Measurements from ENCODE around the gene PPM1L. TPM values are rescaled to one million over a fixed set of nuclear protein-coding genes. Genes with fewer than 3 reads are reported as not detected.
A peak's percentile ranks its signal among the peaks of the same experiment; 100 is the strongest.
"Not testable (repeated sequence)": the region's sequence is repeated elsewhere in the genome, so short reads cannot be mapped to it uniquely, and the experiment has no call there.

Gene PPM1L
- total and polyA plus RNA-seq, 9 donors = 5.3 to 13.9 (median 10.9) TPM

- DNase-seq = peak; percentile 88
- no peak overlapping the region for H3K4me3 ChIP-seq (ENCODE audit: low read length)
- H3K4me1 ChIP-seq (ENCODE audit: control insufficient read depth, insufficient read depth, low read length) = peaks cover 5% of the 10 kb centered on the region
- H3K27ac ChIP-seq (ENCODE audit: low read length) = peak overlapping the region; percentile 59
- no peaks in the 10 kb centered on the region for H3K27me3 ChIP-seq (ENCODE audit: control insufficient read depth, insufficient read depth, low read length)
- no peaks in the 10 kb centered on the region for H3K9me3 ChIP-seq (replicated peaks; ENCODE audit: control insufficient read depth, low read depth, low read length)
- peaks cover 2% of the 10 kb centered on the region for H3K36me3 ChIP-seq (ENCODE audit: control insufficient read depth, insufficient read depth, low read length)
- WGBS (ENCODE audit: insufficient coverage) = no CpG with 5 or more reads among the region's 2 CpGs
Measured at GRCh38 chr3:160968761-160969160, 212.7 kb downstream of the PPM1L start.

GRCh38 chr3:160973067-160973809, 217.2 kb downstream of the PPM1L start:
- H3K4me3 ChIP-seq (ENCODE audit: low read length) = no peak overlapping the region
- H3K9me3 ChIP-seq (replicated peaks; ENCODE audit: control insufficient read depth, low read depth, low read length) = no peaks in the 10 kb centered on the region
- WGBS (ENCODE audit: insufficient coverage) = no CpG with 5 or more reads among the region's 2 CpGs
- H3K27ac ChIP-seq (ENCODE audit: low read length) = no peak overlapping the region
- DNase-seq = no peak
- H3K4me1 ChIP-seq (ENCODE audit: control insufficient read depth, insufficient read depth, low read length) = peaks cover 5% of the 10 kb centered on the region
- H3K27me3 ChIP-seq (ENCODE audit: control insufficient read depth, insufficient read depth, low read length) = no peaks in the 10 kb centered on the region
- no peaks in the 10 kb centered on the region for H3K36me3 ChIP-seq (ENCODE audit: control insufficient read depth, insufficient read depth, low read length)

GRCh38 chr3:160977773-160978172, 221.7 kb downstream of the PPM1L start:
- Histone ChIP-seq H3K27ac (ENCODE audit: low read length) (no peak overlapping the region), H3K9me3 (replicated peaks; ENCODE audit: control insufficient read depth, low read depth, low read length) (no peaks in the 10 kb centered on the region), H3K36me3 (ENCODE audit: control insufficient read depth, insufficient read depth, low read length) (no peaks in the 10 kb centered on the region), H3K4me1 (ENCODE audit: control insufficient read depth, insufficient read depth, low read length) (no peaks in the 10 kb centered on the region), H3K4me3 (ENCODE audit: low read length) (no peak overlapping the region), H3K27me3 (ENCODE audit: control insufficient read depth, insufficient read depth, low read length) (no peaks in the 10 kb centered on the region)
- no peak for DNase-seq

DNA sequence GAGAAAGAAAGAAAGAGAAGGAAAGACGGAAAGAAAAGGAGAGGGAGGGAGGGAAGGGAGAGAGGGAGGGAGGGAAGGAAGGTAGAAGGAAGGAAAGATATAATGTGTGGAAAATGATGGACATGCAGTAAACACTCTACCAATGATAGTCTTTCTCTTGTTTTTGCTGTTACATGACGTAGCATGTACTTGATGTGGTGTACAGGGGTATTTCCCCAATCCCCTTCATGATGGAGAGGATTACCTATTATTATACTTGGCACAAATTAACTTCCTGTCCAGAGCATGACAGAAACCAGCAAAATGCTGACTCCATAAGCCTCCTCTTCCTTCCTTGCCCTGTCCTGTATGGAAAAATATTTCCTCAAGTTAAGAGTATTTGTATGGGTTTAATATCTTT, 224.7 kb downstream of the PPM1L start:
- no peak for DNase-seq
- Histone ChIP-seq H3K27me3 (ENCODE audit: control insufficient read depth, insufficient read depth, low read length) (no peaks in the 10 kb centered on the region), H3K4me1 (ENCODE audit: control insufficient read depth, insufficient read depth, low read length) (no peaks in the 10 kb centered on the region), H3K4me3 (ENCODE audit: low read length) (no peak overlapping the region), H3K36me3 (ENCODE audit: control insufficient read depth, insufficient read depth, low read length) (no peaks in the 10 kb centered on the region), H3K27ac (ENCODE audit: low read length) (no peak overlapping the region), H3K9me3 (replicated peaks; ENCODE audit: control insufficient read depth, low read depth, low read length) (no peaks in the 10 kb centered on the region)
- no CpG with 5 or more reads among the region's 2 CpGs for WGBS (ENCODE audit: insufficient coverage)

- H3K4me3 ChIP-seq (ENCODE audit: low read length) = no peak overlapping the region
- no peaks in the 10 kb centered on the region for H3K4me1 ChIP-seq (ENCODE audit: control insufficient read depth, insufficient read depth, low read length)
- no peaks in the 10 kb centered on the region for H3K9me3 ChIP-seq (replicated peaks; ENCODE audit: control insufficient read depth, low read depth, low read length)
- H3K36me3 ChIP-seq (ENCODE audit: control insufficient read depth, insufficient read depth, low read length) = no peaks in the 10 kb centered on the region
- WGBS (ENCODE audit: insufficient coverage) = no CpG with 5 or more reads among the region's 3 CpGs
- H3K27ac ChIP-seq (ENCODE audit: low read length) = no peak overlapping the region
- no peaks in the 10 kb centered on the region for H3K27me3 ChIP-seq (ENCODE audit: control insufficient read depth, insufficient read depth, low read length)
- DNase-seq = peak; percentile 62
Measured at GRCh38 chr3:160981217-160981938, 225.3 kb downstream of the PPM1L start.

GRCh38 chr3:160982491-160982890, 226.5 kb downstream of the PPM1L start:
- no peaks in the 10 kb centered on the region for H3K27me3 ChIP-seq (ENCODE audit: control insufficient read depth, insufficient read depth, low read length)
- no peak overlapping the region for H3K4me3 ChIP-seq (ENCODE audit: low read length)
- DNase-seq = peak; percentile 24
- no peaks in the 10 kb centered on the region for H3K9me3 ChIP-seq (replicated peaks; ENCODE audit: control insufficient read depth, low read depth, low read length)
- no peaks in the 10 kb centered on the region for H3K4me1 ChIP-seq (ENCODE audit: control insufficient read depth, insufficient read depth, low read length)
- WGBS (ENCODE audit: insufficient coverage) = no CpG with 5 or more reads among the region's 1 CpG
- no peak overlapping the region for H3K27ac ChIP-seq (ENCODE audit: low read length)
- no peaks in the 10 kb centered on the region for H3K36me3 ChIP-seq (ENCODE audit: control insufficient read depth, insufficient read depth, low read length)

DNA sequence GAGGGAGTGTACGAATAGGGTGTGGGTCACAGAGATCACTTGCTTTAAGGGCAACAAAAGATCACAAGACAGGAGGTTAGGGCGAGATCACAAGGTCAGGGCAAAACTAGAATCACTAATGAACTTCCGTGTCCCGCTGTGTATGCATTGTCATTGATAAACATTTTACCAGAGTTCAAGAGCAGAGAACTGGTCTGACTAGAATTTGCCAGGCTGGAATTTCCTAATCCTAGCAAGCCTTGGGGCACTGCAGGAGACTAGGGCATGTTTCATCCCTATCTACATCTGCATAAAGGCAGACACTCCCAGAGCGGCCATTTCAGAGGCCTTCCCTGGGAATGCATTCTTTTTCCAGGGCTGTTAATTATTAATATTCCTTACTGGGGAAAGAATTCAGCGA, 227.9 kb downstream of the PPM1L start:
- not testable (repeated sequence) for H3K4me1 ChIP-seq (ENCODE audit: control insufficient read depth, insufficient read depth, low read length); DNase-seq; H3K27ac ChIP-seq (ENCODE audit: low read length); H3K27me3 ChIP-seq (ENCODE audit: control insufficient read depth, insufficient read depth, low read length); H3K4me3 ChIP-seq (ENCODE audit: low read length); H3K9me3 ChIP-seq (replicated peaks; ENCODE audit: control insufficient read depth, low read depth, low read length); H3K36me3 ChIP-seq (ENCODE audit: control insufficient read depth, insufficient read depth, low read length)
- WGBS (ENCODE audit: insufficient coverage) = 67% methylated on average over 3 of the region's 6 CpGs

GRCh38 chr3:160986069-160986468, 230.0 kb downstream of the PPM1L start:
- WGBS (ENCODE audit: insufficient coverage) = no CpG with 5 or more reads among the region's 2 CpGs
- Histone ChIP-seq H3K9me3 (replicated peaks; ENCODE audit: control insufficient read depth, low read depth, low read length) (no peaks in the 10 kb centered on the region), H3K36me3 (ENCODE audit: control insufficient read depth, insufficient read depth, low read length) (no peaks in the 10 kb centered on the region), H3K4me1 (ENCODE audit: control insufficient read depth, insufficient read depth, low read length) (no peaks in the 10 kb centered on the region), H3K27ac (ENCODE audit: low read length) (no peak overlapping the region), H3K4me3 (ENCODE audit: low read length) (no peak overlapping the region), H3K27me3 (ENCODE audit: control insufficient read depth, insufficient read depth, low read length) (no peaks in the 10 kb centered on the region)
- DNase-seq = no peak

DNA sequence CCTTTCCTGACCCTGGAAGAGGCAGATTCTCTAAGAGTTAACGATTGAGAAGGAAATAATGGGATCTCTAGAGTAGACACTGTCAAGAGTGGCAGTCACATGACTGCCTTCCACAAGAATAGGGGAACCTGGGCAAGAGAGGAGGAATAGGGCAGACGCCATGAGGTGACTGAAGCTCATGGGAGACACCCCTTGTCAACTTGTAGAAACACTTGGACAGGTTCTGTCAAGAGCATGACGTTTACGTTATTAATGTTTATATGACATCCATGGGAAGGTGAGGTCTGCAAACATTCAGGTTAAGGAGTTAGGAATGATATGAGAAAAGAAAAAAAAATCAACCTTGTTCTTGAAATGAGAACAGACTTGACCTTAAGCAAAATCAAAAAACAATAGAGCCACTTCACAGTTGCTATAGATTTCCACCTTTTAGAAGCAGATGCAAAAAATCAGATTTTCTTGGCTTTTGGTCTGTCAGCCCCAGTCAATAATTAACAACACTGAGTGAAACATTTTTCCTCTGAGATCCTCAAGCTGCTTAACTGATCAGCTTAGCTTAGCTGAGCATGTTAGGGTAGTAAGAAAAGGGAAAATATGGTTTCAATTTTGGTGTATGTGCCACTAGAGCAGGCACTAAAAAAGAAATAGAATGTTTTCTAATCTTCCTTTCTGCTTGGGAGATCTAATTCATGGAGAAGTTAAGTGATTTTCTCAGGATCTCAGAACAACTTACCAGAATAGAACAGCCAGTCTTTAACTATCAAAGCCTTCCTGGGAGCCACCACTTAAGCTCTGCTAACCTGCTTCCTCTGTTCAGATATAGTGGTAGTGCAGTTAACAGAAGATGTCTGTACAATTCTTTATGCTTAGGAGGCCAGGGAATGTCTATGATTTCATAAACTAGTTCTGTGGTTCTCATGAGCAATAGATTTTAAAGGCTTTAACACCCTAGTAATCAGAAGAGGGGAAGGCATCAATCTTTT, 232.2 kb downstream of the PPM1L start:
- no peak overlapping the region for H3K27ac ChIP-seq (ENCODE audit: low read length)
- DNase-seq = no peak
- no peaks in the 10 kb centered on the region for H3K9me3 ChIP-seq (replicated peaks; ENCODE audit: control insufficient read depth, low read depth, low read length)
- no peaks in the 10 kb centered on the region for H3K36me3 ChIP-seq (ENCODE audit: control insufficient read depth, insufficient read depth, low read length)
- no peaks in the 10 kb centered on the region for H3K4me1 ChIP-seq (ENCODE audit: control insufficient read depth, insufficient read depth, low read length)
- H3K27me3 ChIP-seq (ENCODE audit: control insufficient read depth, insufficient read depth, low read length) = no peaks in the 10 kb centered on the region
- H3K4me3 ChIP-seq (ENCODE audit: low read length) = no peak overlapping the region
- 83% methylated on average over 1 of the region's 4 CpGs for WGBS (ENCODE audit: insufficient coverage)

- DNase-seq = no peak
- H3K9me3 ChIP-seq (replicated peaks; ENCODE audit: control insufficient read depth, low read depth, low read length) = no peaks in the 10 kb centered on the region
- no peak overlapping the region for H3K4me3 ChIP-seq (ENCODE audit: low read length)
- WGBS (ENCODE audit: insufficient coverage) = no CpG with 5 or more reads among the region's 2 CpGs
- no peaks in the 10 kb centered on the region for H3K4me1 ChIP-seq (ENCODE audit: control insufficient read depth, insufficient read depth, low read length)
- no peaks in the 10 kb centered on the region for H3K27me3 ChIP-seq (ENCODE audit: control insufficient read depth, insufficient read depth, low read length)
- H3K27ac ChIP-seq (ENCODE audit: low read length) = no peak overlapping the region
- H3K36me3 ChIP-seq (ENCODE audit: control insufficient read depth, insufficient read depth, low read length) = no peaks in the 10 kb centered on the region
Measured at GRCh38 chr3:160990446-160990845, 234.4 kb downstream of the PPM1L start.
